Right cardiac atrium (tissue), 5 donors: ENCODE measurements around the gene NUAK1. TPM values are rescaled to one million over a fixed set of nuclear protein-coding genes. Genes with fewer than 3 reads are reported as not detected.
A peak's percentile ranks its signal among the peaks of the same experiment; 100 is the strongest.

Source experiments
- ATAC-seq, 2 donors: fragments of 200-7000 bp; cut with Tn5 transposase; one replicate each; pipeline versions ENCODE4 v1.8.0 to v1.9.1; 2020; ENCODE audit warnings: moderate library complexity in 2 of 2, mild to moderate bottlenecking in 1 of 2
- DNase-seq, 3 donors: peaks; one replicate each; pipeline ENCODE4 v3.0.0-alpha.2; 2020
- H3K27ac ChIP-seq: one replicate; pipeline ENCODE4 v1.5.1; 2013; ENCODE audit warnings: mild to moderate bottlenecking, low read length, control low read depth, moderate library complexity
- H3K27me3 ChIP-seq: one replicate; pipeline ENCODE4 v1.6.1; 2013; ENCODE audit not compliant: control insufficient read depth, insufficient read depth
- H3K4me1 ChIP-seq: one replicate; pipeline ENCODE4 v1.6.1; 2013; ENCODE audit warnings: low read length; ENCODE audit not compliant: control insufficient read depth, insufficient read depth
- H3K4me3 ChIP-seq: one replicate; pipeline ENCODE4 v1.5.1; 2013; ENCODE audit warnings: low read length, control low read depth
- H3K9me3 ChIP-seq: one replicate; pipeline ENCODE4 v1.6.1; 2013; ENCODE audit warnings: low read length; ENCODE audit not compliant: control insufficient read depth
- WGBS: extraction: QIAGEN DNeasy Blood & Tissue Kit; methylation state at CpG from one replicate; pipeline ENCODE4 v1.1.7; 2013; 5-methylcytosine and 5-hydroxymethylcytosine counted together
- intact Hi-C, 4 donors: fragments of 100-400 bp; cut with DNase I; formaldehyde crosslinking; loops; one replicate each; pipeline versions ENCODE4 v1.11.0 to v1.14.0; 2022 to 2023
- polyA plus RNA-seq: library from polyadenylated mRNA; stranded (reverse); fragments of 200-250 nt; gene quantifications from one replicate; pipeline ENCODE4 v1.2.3, GENCODE V29; 2013
- total RNA-seq, 4 donors: library from RNA; stranded (reverse); fragmentation: NEBNext Ultra II Directional; extraction: Animal tissue kit (Norgen Biotek cat#: 25700); gene quantifications; one replicate each; pipeline ENCODE4 v1.2.1, GENCODE V29; 2021
- donor health status: healthy with polysubstance abuse.
- donor health status: DM: no; HTN: yes; CAD: no.
- donor health status: DM: no; HTN: no; CAD: no.
- donor health status: DM: no; HTN: yes; CAD: no; lungs with severe emphysema.
- donor health status: DM: yes; HTN: yes; CAD: no.

The NUAK1 gene
- total and polyA plus RNA-seq, 5 donors: 10.0 to 30.2 (median 22.6) TPM

DNA sequence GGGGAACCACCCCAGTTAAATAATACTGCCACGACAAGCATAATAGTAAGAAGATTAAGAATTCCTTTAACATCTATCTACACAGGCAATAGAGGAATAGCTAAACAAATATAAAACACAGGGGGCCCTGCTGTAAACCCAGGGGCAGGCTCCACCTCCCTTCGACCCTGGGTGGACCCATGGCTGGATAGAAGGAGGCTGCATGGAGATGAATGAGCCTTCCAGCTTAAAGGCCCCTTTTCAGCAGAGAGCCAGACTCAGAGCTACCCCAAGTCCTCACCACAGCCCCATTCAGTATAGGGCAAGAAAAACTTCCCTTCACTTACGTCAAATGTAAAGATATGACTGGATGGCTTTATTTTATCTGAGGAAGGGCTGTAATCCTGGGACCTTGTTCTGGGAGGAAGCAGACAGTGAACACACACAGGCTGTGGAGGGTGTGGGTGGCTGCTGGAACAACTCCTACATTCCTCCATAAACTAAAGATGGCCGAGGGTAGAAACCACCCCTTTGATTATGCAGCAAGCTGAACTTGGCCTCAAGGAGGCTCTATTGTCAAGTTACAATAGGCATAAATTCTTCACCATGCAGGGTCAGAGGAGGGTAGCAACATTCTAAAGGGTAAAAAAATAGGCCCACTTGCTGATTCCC, 30.4 kb downstream of the NUAK1 start:
- DNase-seq: no peak
- ATAC-seq: peak; percentile 67 to 87
- H3K4me1 ChIP-seq: peaks cover 36% of the 10 kb centered on the region
- no peak overlapping the region for H3K4me3 ChIP-seq
- H3K27me3 ChIP-seq: no peaks in the 10 kb centered on the region
- peak overlapping the region; percentile 79 for H3K27ac ChIP-seq
- H3K9me3 ChIP-seq: no peaks in the 10 kb centered on the region
- intact Hi-C loops: no loop called here
- WGBS: 33% methylated on average over 4 of the region's 4 CpGs

DNA sequence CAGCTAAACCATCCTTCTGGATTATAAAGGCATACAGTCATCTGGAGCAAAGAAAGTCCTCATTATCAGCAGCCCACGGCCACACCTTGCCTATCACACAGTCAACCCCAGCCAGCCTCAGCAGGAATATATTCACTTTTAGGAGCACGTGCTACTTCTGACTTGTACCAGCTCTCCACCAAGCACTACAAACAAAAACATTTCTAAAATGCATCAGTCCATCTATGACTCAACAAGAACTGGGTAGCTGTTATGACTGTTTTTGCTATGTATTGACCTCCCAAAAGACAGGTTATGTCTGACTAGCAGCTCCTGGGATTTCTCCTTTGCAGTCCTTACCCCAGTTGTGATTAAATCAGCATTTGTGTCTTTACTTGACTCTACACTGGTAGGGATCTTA, 31.2 kb downstream of the NUAK1 start:
- DNase-seq: no peak
- intact Hi-C loops: no loop called here
- peak in 1 of 2 donors; percentile 34 for ATAC-seq
- Histone ChIP-seq H3K27me3 (no peaks in the 10 kb centered on the region), H3K9me3 (no peaks in the 10 kb centered on the region), H3K4me1 (peaks cover 31% of the 10 kb centered on the region), H3K4me3 (no peak overlapping the region), H3K27ac (peak overlapping the region; percentile 88)
- WGBS: 44% methylated on average over 2 of the region's 2 CpGs

DNA sequence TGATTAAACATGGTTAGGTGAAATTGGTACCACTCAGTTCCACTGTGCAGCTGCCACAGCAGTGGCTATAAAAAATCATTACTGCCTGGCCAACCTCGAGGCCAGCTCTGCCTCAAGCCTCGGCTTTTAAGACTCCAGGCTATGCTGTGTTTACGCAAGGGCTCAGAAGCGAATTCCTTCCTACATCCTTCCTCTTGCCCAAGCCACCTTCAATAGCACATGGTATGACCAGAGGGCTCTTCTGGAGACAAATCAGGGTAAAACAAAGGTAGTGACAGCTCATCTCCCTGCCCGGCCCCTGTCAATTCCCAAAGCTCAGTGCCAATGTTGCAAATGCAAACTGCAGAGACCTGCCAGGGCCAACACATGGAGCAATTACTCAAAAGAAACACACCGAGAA, 31.9 kb downstream of the NUAK1 start:
- no peak for DNase-seq
- Histone ChIP-seq H3K4me1 (peaks cover 29% of the 10 kb centered on the region), H3K4me3 (no peak overlapping the region), H3K9me3 (no peaks in the 10 kb centered on the region), H3K27ac (peak overlapping the region; percentile 88), H3K27me3 (no peaks in the 10 kb centered on the region)
- peak; percentile 30 to 62 for ATAC-seq
- intact Hi-C loops: no loop called here
- WGBS: 46% methylated on average over 6 of the region's 6 CpGs

DNA sequence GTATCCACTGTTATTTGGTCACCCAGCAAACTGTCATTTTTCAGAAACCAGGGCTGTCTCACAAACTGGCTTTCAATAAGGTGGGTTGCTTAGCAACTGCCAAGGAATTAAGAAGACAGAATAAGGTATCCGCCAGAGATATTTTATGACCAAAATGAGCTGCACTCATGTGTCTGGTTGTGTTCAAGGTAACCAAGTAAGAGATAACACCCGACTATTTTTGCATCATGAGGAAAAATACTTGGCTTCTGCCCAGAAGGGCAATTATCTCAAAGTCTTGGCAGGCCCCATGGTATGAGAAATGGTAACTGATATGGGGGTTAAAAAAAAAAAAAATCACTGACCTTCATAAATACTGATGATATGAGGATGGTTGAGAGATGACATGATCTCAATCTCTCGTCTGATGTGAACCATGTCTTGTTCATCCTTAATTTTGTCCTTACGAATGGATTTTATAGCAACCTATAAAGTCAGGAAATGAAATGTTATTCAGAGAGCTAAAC, 32.6 kb downstream of the NUAK1 start:
- ATAC-seq (peak in 1 of 2 donors; percentile 12), DNase-seq (no peak)
- Histone ChIP-seq H3K27ac (peak overlapping the region; percentile 84), H3K27me3 (no peaks in the 10 kb centered on the region), H3K4me1 (peaks cover 29% of the 10 kb centered on the region), H3K4me3 (no peak overlapping the region), H3K9me3 (no peaks in the 10 kb centered on the region)
- intact Hi-C loops: no loop called here
- 41% methylated on average over 4 of the region's 4 CpGs for WGBS

DNA sequence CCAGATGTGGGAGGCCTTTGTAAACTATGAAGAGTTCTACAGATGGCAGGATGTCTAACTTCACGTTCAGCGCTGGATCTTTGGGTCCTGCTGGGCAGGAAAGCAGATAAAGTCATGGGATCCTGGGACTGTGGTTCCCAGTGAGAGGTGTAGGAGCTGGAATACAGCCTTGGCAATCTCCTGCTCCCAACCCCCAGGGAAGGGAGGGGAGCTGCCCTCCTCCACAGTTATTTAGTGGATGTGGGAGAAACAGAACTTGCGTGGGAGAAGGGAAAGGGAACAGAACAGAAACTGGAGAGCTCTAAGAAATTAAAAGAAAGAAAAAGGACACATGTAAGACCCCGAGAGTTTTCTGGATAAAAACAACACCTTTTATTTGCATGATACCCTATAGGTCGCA, 37.0 kb downstream of the NUAK1 start:
- 45% methylated on average over 5 of the region's 5 CpGs for WGBS
- Histone ChIP-seq H3K27me3 (no peaks in the 10 kb centered on the region), H3K27ac (peak overlapping the region; percentile 20), H3K9me3 (no peaks in the 10 kb centered on the region), H3K4me1 (peaks cover 7% of the 10 kb centered on the region), H3K4me3 (no peak overlapping the region)
- intact Hi-C loops: no loop called here
- ATAC-seq: peak; percentile 35 to 48
- no peak for DNase-seq

DNA sequence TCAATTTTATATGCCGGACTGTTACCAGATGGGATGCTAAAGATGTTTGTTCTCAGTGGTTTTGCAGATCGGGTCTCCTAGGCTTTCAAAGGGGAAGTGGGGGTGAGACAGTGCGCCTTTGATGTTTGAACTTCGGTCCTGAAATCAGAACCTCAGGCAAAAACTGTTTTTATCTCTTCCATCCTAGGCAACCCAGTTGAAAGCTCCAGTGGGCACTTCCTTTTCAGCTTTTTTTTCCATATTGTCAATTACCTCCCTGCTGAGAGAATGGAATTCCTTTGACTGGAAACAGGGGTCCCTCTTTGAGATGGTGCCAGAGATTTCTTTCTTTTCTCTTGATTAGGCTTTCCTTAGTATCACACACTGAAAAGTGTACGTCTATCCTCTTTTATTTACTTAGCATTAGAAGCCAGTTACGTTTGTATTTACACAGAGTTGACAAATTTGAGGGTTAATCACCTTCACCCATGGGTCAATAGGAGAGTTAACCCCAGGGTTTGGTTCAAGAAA, 40.0 kb downstream of the NUAK1 start:
- H3K4me1 ChIP-seq: peaks cover 22% of the 10 kb centered on the region
- no peak overlapping the region for H3K4me3 ChIP-seq
- ATAC-seq: no peak
- no peak overlapping the region for H3K27ac ChIP-seq
- no peaks in the 10 kb centered on the region for H3K9me3 ChIP-seq
- no peaks in the 10 kb centered on the region for H3K27me3 ChIP-seq
- intact Hi-C loops: no loop called here
- no peak for DNase-seq
- 75% methylated on average over 6 of the region's 6 CpGs for WGBS

DNA sequence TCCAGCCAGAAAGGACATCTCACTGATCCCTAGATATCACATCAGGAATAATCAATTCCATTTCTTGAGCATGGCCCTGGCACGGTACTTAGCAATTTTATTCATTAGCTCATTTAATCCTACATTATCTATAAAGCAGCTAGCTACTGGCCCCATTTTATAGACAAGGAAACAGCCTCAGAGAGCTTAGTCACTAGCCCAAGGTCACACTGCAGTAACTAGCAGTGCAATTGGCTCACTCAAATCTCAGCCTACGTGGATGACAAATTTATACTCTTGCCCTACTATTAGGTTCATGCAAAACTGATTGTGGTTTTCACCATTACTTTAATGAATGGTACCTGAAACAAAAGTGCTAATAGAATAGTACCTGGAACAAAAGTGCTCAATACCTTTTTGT, 41.7 kb downstream of the NUAK1 start:
- ATAC-seq (no peak), DNase-seq (no peak)
- no peaks in the 10 kb centered on the region for H3K9me3 ChIP-seq
- WGBS: 59% methylated on average over 2 of the region's 2 CpGs
- intact Hi-C loops: no loop called here
- no peaks in the 10 kb centered on the region for H3K27me3 ChIP-seq
- no peak overlapping the region for H3K4me3 ChIP-seq
- peak overlapping the region; percentile 63 for H3K27ac ChIP-seq
- H3K4me1 ChIP-seq: peaks cover 19% of the 10 kb centered on the region

DNA sequence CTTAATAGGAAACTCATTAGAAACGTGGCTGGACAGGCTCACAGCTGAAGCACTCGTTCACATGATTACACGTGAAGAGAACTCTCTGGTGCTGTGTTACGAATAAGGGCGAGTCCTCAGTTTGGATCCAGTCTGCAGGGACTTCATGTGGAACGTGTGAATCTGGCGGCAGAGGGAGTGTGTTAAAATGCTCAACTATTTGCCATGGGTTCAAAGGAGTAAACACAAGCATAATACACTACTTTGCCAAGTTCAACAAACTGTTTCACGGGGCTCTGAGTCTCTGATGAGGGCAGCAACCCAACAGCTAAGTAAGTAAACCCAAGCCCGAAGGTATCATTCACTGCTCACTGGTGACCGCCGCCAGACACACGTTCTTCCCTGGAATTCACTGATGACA, 42.4 kb downstream of the NUAK1 start:
- DNase-seq: peak; percentile 49 to 70 (median 62)
- intact Hi-C loops: no loop called here
- H3K4me3 ChIP-seq: no peak overlapping the region

DNA sequence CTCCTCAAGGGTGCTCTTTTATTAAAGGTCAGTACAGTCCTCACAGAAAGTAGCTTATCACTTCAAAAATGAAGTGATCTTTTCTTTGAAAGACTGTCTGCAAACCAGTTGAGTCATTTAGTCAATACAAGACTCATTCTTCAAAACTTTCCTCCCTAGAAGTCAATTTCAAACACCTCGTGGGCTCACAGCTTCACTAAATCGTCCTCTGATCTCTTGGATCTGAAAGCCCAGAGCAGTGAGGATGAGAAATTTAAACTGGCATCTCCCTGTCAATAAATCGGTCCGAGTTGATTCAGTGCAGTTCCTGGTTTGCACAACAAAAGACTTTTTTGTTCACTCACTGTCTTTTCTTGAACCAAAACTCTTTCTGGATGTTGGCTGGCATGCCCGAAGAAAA, 44.5 kb downstream of the NUAK1 start:
- WGBS: 84% methylated on average over 5 of the region's 5 CpGs
- H3K27ac ChIP-seq: no peak overlapping the region

More for the DNA sequence above, 42.4 kb downstream of the NUAK1 start:
- peak; percentile 83 to 88 for ATAC-seq
- Histone ChIP-seq H3K27ac (peak overlapping the region; percentile 63), H3K9me3 (no peaks in the 10 kb centered on the region), H3K27me3 (no peaks in the 10 kb centered on the region), H3K4me1 (peaks cover 21% of the 10 kb centered on the region)
- 29% methylated on average over 12 of the region's 12 CpGs for WGBS

DNA sequence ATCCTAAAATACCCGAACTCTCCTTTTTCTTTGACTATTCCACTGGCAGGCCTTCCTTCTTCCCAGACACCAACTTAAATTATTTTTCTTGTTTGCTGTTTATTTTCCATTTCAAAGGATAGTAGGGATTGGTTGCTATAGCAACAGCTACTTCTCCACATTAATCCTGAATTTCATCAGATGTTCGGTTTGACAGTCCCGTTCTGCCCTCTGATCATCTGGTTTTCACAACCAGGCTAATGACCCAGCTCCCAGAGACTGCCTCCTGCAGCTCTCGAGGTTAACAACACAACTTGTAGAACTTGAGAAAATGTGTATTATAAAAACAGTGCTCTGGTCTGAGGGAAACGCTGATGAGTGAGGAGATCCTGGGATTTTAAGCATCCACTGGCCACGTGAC, 45.5 kb downstream of the NUAK1 start:
- peaks cover 43% of the 10 kb centered on the region for H3K4me1 ChIP-seq
- H3K9me3 ChIP-seq: no peaks in the 10 kb centered on the region
- no peak overlapping the region for H3K27ac ChIP-seq
- DNase-seq: no peak
- ATAC-seq: no peak
- H3K27me3 ChIP-seq: no peaks in the 10 kb centered on the region
- no peak overlapping the region for H3K4me3 ChIP-seq
- intact Hi-C loops: no loop called here
- 77% methylated on average over 6 of the region's 6 CpGs for WGBS

More for the DNA sequence above, 44.5 kb downstream of the NUAK1 start:
- Histone ChIP-seq H3K27me3 (no peaks in the 10 kb centered on the region), H3K4me1 (peaks cover 34% of the 10 kb centered on the region), H3K9me3 (no peaks in the 10 kb centered on the region), H3K4me3 (no peak overlapping the region)
- intact Hi-C loops: no loop called here
- DNase-seq (no peak), ATAC-seq (no peak)

DNA sequence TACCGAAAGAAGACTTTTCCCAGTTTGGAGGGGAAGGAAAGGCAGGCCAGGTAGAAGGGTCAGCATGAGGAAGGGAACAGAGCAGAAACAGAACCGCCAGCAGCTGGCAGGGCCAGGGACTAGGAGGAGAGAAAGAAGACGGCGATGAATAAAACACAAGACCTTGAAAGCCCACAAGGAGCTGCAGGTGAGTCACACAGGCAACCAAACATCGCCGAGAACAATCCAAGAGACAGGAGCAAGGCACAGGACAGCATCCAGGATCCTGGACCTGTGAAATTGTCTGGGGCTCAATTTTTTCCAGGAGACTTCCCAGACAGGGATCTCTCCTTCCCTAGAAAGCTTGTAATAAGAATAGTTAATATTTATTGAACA, 47.3 kb downstream of the NUAK1 start:
- H3K4me3 ChIP-seq: no peak overlapping the region
- DNase-seq (no peak), ATAC-seq (no peak)
- 83% methylated on average over 6 of the region's 6 CpGs for WGBS
- H3K4me1 ChIP-seq: peaks cover 45% of the 10 kb centered on the region
- intact Hi-C loops: no loop called here
- H3K27me3 ChIP-seq: no peaks in the 10 kb centered on the region
- H3K9me3 ChIP-seq: no peaks in the 10 kb centered on the region
- peak overlapping the region; percentile 99 for H3K27ac ChIP-seq
